Measurements from ENCODE around the gene GFOD1. TPM values are rescaled to one million over a fixed set of nuclear protein-coding genes. Genes with fewer than 3 reads are reported as not detected.

The GFOD1 gene
- total RNA-seq, 1 donor from 2014 or later = 20.2 TPM

DNA sequence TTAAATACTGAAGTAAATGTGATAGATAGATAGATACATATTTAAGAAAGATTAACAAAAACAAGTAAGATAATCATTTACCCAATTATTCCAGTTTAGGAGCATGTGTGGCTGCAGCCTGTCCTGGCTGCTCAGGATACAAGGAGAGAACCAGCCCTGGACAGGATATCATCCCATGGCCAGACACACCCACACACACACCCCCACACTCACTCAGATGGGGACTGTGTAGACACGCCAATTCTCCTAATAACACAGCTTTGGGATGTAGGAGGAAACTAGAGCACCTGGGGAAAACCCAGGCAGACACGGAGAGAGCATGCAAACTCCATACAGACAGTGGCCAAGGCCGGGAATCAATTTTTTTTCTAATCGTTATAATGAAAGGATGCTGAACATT, 45.6 kb downstream of the GFOD1 start:
- no peaks in the 10 kb centered on the region for H3K27me3 ChIP-seq (ENCODE audit: low read depth)
- H3K36me3 ChIP-seq = no peaks in the 10 kb centered on the region
- H3K27ac ChIP-seq = no peak overlapping the region
- DNase-seq (no peak), ATAC-seq (no peak)
- intact Hi-C loops (cut with DNase I) = no loop called here
- TF ChIP-seq CTCF (IDR thresholded peaks at IDR 0.05) = no peak
- H3K4me1 ChIP-seq = peaks cover 48% of the 10 kb centered on the region
- H3K4me3 ChIP-seq = no peak overlapping the region
- H3K9me3 ChIP-seq = no peaks in the 10 kb centered on the region

DNA sequence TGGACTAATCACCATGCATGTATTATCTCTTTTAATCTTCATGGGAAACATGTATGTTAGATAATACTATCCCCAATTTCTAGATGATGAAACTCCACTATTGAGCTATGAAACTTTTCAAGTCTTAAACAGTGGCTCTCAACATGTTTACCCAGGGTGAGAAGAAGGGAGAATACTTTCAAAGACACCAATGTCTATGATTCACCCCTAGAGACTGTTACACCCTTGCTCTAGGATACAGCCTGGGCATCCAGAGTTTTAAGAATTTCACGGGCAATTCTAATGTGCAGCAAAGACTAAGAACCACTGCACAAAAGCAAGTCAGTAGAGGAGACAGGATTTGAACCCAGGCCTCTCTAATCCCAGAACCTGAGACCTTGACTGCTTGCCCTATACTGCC, 47.8 kb downstream of the GFOD1 start:
- Histone ChIP-seq H3K4me1 (peaks cover 36% of the 10 kb centered on the region), H3K36me3 (no peaks in the 10 kb centered on the region), H3K4me3 (no peak overlapping the region), H3K9me3 (no peaks in the 10 kb centered on the region), H3K27ac (no peak overlapping the region), H3K27me3 (ENCODE audit: low read depth) (no peaks in the 10 kb centered on the region)
- DNase-seq = no peak
- intact Hi-C loops (cut with DNase I) = no loop called here
- no peak for TF ChIP-seq CTCF (IDR thresholded peaks at IDR 0.05)
- ATAC-seq = no peak

GRCh38 chr6:13438126-13438525, 49.3 kb downstream of the GFOD1 start:
- no peak for TF ChIP-seq CTCF (IDR thresholded peaks at IDR 0.05)
- H3K4me3 ChIP-seq = no peak overlapping the region
- H3K36me3 ChIP-seq = no peaks in the 10 kb centered on the region
- H3K27me3 ChIP-seq (ENCODE audit: low read depth) = no peaks in the 10 kb centered on the region
- no peak for ATAC-seq
- DNase-seq = no peak
- no peaks in the 10 kb centered on the region for H3K9me3 ChIP-seq
- intact Hi-C loops (cut with DNase I) = no loop called here
- peaks cover 42% of the 10 kb centered on the region for H3K4me1 ChIP-seq
- H3K27ac ChIP-seq = no peak overlapping the region

GRCh38 chr6:13437218-13437996, 50.0 kb downstream of the GFOD1 start:
- TF ChIP-seq CTCF (IDR thresholded peaks at IDR 0.05) = no peak
- ATAC-seq (no peak), DNase-seq (no peak)
- H3K9me3 ChIP-seq = no peaks in the 10 kb centered on the region
- no peaks in the 10 kb centered on the region for H3K36me3 ChIP-seq
- no peaks in the 10 kb centered on the region for H3K27me3 ChIP-seq (ENCODE audit: low read depth)
- intact Hi-C loops (cut with DNase I) = no loop called here
- no peak overlapping the region for H3K27ac ChIP-seq
- H3K4me1 ChIP-seq = peaks cover 49% of the 10 kb centered on the region
- no peak overlapping the region for H3K4me3 ChIP-seq

DNA sequence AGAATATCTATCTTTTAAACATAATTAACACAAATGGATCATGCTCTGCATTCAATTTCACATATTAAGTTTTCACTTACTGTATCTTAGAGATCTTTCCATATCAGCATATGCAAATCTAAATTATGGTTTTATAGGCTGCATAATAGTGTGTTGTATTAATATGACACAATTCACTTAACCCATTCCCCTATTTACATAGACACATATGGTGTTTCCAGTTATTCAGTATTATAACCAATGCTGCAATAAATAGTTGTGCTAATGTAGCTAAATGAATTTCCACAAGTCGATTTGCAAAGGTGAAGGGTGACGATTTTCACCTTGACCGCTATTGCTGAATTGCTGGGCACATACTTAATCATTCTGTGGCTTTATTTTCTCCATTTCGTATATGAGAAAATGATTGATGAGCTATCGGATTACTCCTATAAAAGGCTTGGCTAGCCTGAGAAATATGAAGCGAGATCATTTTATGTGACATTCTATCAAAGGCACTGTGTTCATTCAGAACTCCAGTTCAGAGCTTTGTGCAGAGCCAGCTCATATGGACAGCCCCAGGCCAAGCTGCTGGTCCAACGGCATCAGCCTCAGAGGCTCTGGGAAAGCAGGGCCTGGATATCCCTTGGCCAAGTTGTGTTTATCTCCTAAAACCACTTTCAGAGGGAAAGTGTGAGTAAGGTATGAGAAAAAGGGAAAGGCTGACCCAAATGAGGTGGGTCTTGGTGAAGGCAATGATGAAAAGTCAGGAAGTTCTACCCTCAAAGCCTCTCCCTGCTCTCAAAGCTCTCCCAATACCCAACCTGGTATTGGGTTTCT, 50.8 kb downstream of the GFOD1 start:
- Histone ChIP-seq H3K9me3 (no peaks in the 10 kb centered on the region), H3K4me3 (no peak overlapping the region), H3K36me3 (no peaks in the 10 kb centered on the region), H3K27ac (no peak overlapping the region), H3K4me1 (peaks cover 51% of the 10 kb centered on the region), H3K27me3 (ENCODE audit: low read depth) (no peaks in the 10 kb centered on the region)
- intact Hi-C loops (cut with DNase I) = no loop called here
- no peak for DNase-seq
- no peak for ATAC-seq
- no peak for TF ChIP-seq CTCF (IDR thresholded peaks at IDR 0.05)

Measured in lower lobe of right lung (tissue), 2 donors.